GM18502 (cell line): ENCODE data around the gene LDB2.

Experiments
- ATAC-seq: cut with Tn5 transposase; IDR thresholded peaks from one replicate; pipeline ENCODE4 v1.9.1; 2021; ENCODE audit warnings: mild to moderate bottlenecking; ENCODE audit not compliant: unreplicated experiment, poor library complexity

LDB2 gene

GRCh38 chr4:16693641-16694040 is 204.8 kb downstream of the LDB2 start:
- no peak for ATAC-seq

DNA sequence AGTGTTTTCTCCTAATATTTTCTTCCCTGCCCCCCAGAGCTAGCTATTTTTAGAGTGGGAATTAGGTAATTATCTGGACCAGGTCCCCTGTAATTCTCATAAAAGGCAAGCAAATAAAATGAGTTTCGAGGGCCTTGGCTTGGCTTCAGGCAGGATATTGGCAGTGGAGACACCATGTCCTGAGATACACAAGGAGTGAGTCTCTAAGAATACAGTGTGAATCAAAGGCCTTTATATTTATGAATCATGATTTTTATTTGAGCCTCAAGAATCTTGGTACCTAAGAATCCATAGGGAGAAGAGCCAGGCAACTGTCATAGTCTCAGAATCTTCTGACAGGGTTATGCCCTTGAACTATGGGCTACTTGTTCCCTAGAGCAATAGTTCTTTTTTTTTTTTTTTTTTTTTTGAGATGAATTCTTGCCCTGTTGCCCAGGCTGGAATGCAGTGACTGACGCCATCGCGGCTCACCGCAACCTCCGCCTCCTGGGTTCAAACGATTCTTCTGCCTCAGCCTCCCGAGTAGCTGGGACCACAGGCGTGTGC is 205.4 kb downstream of the LDB2 start:
- no peak for ATAC-seq

GRCh38 chr4:16692524-16692923 is 205.9 kb downstream of the LDB2 start:
- ATAC-seq = no peak

DNA sequence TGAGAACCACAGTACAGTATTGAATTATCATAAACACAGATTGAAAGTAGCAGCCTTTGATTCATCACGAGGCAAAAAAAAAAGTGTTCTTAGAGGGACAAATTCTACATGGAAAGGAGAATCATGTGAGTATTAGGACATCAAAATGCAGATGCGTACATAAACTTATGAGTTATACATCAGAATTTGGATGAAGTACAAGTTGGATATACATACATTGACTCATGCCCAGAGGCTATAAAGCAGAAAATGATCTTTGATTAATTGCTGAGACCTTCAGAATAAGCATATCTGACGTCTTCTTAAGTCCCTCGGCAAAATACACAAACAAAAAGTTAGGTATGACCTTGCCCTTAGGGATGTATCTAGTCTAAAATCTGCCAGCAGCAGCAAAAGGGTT is 206.4 kb downstream of the LDB2 start:
- no peak for ATAC-seq

DNA sequence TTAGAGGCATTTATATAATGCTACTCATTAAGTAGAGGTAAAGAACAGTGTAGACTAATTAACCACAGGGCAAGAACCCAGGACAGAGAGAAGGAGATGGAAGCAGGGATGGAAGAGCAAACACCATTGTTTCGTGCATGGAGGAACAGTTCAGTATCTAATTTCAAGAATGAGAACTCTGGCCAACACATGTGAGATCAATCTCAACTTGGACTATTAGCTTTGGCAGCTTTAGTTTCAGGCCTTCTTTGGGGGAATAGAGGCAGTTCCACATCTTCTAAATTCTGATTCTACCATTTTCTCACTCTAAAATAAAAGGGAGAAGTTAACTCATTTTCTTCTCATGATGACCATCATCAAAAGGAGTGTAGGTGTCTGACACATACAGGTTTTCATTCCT is 207.0 kb downstream of the LDB2 start:
- ATAC-seq = no peak

GRCh38 chr4:16687845-16688244 is 210.6 kb downstream of the LDB2 start:
- ATAC-seq = no peak

GRCh38 chr4:16687011-16687410 is 211.4 kb downstream of the LDB2 start:
- ATAC-seq = no peak

GRCh38 chr4:16686195-16686594 is 212.2 kb downstream of the LDB2 start:
- no peak for ATAC-seq

GRCh38 chr4:16685536-16685935 is 212.9 kb downstream of the LDB2 start:
- ATAC-seq = no peak

- ATAC-seq = no peak
Observed at GRCh38 chr4:16684935-16685334, 213.5 kb downstream of the LDB2 start.

GRCh38 chr4:16684097-16684496 is 214.3 kb downstream of the LDB2 start:
- no peak for ATAC-seq

GRCh38 chr4:16682975-16683374 is 215.5 kb downstream of the LDB2 start:
- ATAC-seq = no peak

DNA sequence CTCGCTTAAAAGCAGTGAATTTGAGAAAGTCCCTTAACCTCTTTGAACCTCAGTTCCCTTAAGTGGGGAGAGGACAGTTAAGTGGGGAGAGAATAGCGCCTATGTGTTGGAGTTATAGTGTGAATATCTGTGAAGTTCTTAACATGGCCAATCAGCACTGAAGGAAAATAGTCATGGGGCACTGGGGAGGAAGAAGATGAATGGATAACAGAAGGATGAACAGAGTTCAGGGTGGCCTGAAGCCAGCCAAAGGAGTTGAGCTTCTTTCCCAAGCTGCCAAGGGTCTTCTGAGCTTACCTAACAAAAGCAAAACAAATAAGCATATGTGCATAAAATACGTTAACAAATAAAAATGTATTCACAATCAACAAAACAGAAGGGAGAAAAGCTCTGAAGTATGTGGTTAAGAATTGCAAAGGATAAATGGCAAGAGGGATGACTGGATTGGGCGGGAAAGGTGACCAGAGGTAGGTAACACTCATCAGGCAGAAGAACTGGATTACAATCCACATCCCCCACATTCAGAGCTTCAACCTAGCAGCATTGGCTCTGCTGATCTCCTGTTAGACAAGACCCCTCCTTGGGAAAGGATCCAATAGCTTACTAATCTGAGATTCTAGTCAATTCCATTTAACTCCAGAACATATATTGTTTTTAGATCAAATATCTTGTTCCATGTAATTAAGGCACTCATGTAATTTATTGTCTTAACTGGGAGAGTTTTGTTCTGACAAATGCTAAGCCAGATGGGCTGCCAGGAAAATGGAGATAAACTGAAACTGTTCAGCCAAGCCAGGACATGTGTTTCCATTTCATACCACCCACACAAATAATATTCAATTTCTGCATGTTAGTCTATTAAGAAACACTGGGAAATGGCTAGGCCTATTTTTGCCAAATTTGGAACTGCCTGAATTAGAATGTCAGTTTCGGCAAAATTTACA is 221.2 kb downstream of the LDB2 start:
- no peak for ATAC-seq

DNA sequence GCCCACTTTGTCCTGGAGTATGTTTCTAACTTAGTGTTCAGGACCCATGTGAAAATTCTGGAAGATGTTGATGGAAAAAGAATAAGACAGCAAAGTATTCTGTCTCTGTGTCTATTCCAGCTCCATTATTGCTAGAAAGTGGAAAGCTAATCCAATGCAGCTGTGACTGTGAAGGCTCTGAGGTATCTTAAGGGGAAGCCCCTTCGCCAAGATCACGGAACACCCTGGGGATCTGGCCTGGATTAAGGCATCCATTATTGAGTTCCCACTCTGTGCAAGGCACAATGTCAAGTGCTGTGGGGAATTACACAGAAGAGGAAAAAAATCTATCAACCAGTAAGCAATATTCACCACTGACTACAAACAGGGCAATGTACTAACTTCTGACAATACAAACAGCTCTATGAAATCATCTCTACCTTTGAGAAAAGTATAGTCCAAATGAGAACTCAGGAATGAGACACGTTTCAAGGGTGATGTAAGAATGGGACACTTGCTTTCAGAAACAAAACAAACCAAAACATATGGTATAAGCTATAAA is 222.1 kb downstream of the LDB2 start:
- ATAC-seq = no peak

DNA sequence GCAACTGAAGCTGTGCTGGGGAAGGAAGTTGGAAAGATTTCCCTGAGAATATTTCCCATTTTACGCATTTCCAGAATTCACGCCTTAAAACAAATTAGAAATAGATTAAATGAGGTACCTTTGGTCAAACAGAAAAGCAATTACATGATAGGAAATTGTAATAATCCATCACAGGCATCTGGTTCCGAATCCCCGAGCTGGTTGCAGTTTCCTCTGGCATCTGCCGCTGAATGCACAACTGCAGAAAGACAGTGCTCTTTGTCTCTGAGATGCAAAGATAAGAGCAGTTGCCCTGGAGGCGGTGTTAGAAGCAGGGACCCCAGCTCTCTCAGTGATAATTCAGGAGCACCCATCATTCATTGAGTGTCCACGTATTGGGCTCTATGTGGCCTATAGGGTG is 224.4 kb downstream of the LDB2 start:
- no peak for ATAC-seq

- ATAC-seq = no peak
Observed at GRCh38 chr4:16672421-16672820, 226.0 kb downstream of the LDB2 start.

- ATAC-seq = no peak
Observed at GRCh38 chr4:16671741-16672140, 226.7 kb downstream of the LDB2 start.

DNA sequence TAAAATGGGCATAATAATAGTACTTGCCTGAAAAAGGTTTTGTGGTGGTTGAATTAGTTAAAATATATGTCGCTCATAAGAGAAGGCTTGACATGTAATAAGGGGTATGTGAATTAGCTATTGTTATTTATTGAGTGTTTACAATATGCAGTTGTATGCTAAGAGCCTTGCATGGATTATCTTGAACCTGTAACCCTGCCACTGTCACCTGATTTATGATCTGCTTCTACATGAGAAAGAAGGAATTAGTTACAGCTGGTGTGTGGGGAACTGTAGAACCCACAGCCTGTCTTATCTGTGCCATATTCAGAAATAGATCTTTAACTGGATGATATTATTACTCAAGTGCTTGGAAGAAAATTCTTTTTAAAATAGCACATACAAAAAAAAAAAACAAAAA is 227.7 kb downstream of the LDB2 start:
- no peak for ATAC-seq

DNA sequence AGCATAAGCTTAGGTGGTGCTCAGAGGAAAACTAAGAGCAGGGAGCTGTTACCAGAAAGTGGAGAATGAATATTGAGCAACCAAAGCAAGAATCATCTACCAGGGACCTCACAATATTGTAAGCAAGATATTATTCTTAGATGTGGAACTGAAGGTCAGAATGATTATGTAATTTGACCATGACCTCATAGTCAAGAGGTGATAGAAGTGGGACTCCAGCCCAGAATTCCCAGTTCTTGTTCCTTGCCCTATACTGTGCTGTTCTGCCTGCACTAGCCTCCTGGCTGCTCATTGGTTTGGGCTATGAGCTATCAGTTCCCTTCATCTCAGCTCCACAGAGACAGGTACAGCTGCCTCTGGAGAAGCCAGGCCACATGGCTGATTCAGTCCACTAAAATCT is 229.4 kb downstream of the LDB2 start:
- no peak for ATAC-seq

GRCh38 chr4:16668488-16668887 is 230.0 kb downstream of the LDB2 start:
- ATAC-seq = no peak

DNA sequence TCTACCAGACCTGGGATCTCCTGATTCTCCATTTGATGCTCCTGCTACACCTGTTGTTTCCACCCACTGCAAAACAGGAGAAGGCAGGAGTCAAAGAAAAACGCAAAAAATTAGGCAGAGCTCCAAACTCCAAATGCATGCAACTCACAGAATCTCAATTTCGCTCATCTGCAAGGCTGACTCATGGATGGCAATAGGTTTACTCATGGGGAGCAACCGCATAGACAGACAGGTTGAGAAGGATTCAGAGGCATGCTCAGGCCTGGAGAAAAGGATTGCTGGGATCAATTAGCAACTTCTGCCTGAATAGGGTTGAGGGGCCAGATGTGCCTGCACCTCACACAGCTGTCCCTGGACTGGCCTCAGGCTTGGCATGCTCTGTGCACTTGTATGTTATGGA is 231.0 kb downstream of the LDB2 start:
- no peak for ATAC-seq
